Measurements from ENCODE around the gene SCRN1. TPM values are rescaled to one million over a fixed set of nuclear protein-coding genes. Genes with fewer than 3 reads are reported as not detected.

The SCRN1 gene
- total RNA-seq, 1 donor from 2014 or later, result 124 TPM

- DNase-seq (ENCODE audit: extremely low read depth, low read depth, low spot score), result no peak
Observed at GRCh38 chr7:29929018-29929807, 60.4 kb downstream of the SCRN1 start.

GRCh38 chr7:29926741-29927140 is 62.9 kb downstream of the SCRN1 start:
- DNase-seq (ENCODE audit: extremely low read depth, low read depth, low spot score), result no peak

- DNase-seq (ENCODE audit: extremely low read depth, low read depth, low spot score), result no peak
Observed at GRCh38 chr7:29926216-29926615, 63.4 kb downstream of the SCRN1 start.

GRCh38 chr7:29924684-29925083 is 64.9 kb downstream of the SCRN1 start:
- DNase-seq (ENCODE audit: extremely low read depth, low read depth, low spot score), result no peak

GRCh38 chr7:29924006-29924405 is 65.6 kb downstream of the SCRN1 start:
- no peak for DNase-seq (ENCODE audit: extremely low read depth, low read depth, low spot score)

GRCh38 chr7:29922921-29923700 is 66.5 kb downstream of the SCRN1 start:
- no peak for DNase-seq (ENCODE audit: extremely low read depth, low read depth, low spot score)

GRCh38 chr7:29921404-29922010 is 68.1 kb downstream of the SCRN1 start:
- DNase-seq (ENCODE audit: extremely low read depth, low read depth, low spot score), result peak; percentile 29

GRCh38 chr7:29920491-29920890 is 69.1 kb downstream of the SCRN1 start:
- no peak for DNase-seq (ENCODE audit: extremely low read depth, low read depth, low spot score)

GRCh38 chr7:29919790-29920189 is 69.8 kb downstream of the SCRN1 start:
- DNase-seq (ENCODE audit: extremely low read depth, low read depth, low spot score), result no peak

GRCh38 chr7:29918850-29919249 is 70.8 kb downstream of the SCRN1 start:
- no peak for DNase-seq (ENCODE audit: extremely low read depth, low read depth, low spot score)

- no peak for DNase-seq (ENCODE audit: extremely low read depth, low read depth, low spot score)
Observed at GRCh38 chr7:29917641-29918040, 72.0 kb downstream of the SCRN1 start.

- no peak for DNase-seq (ENCODE audit: extremely low read depth, low read depth, low spot score)
Observed at GRCh38 chr7:29915481-29916215, 74.0 kb downstream of the SCRN1 start.

- DNase-seq (ENCODE audit: extremely low read depth, low read depth, low spot score), result no peak
Observed at GRCh38 chr7:29914180-29914579, 75.4 kb downstream of the SCRN1 start.

- no peak for DNase-seq (ENCODE audit: extremely low read depth, low read depth, low spot score)
Observed at GRCh38 chr7:29906200-29907022, 83.2 kb downstream of the SCRN1 start.

- DNase-seq (ENCODE audit: extremely low read depth, low read depth, low spot score), result no peak
Observed at GRCh38 chr7:29900745-29901144, 88.9 kb downstream of the SCRN1 start.

- no peak for DNase-seq (ENCODE audit: extremely low read depth, low read depth, low spot score)
Observed at GRCh38 chr7:29898301-29898700, 91.3 kb downstream of the SCRN1 start.

- DNase-seq (ENCODE audit: extremely low read depth, low read depth, low spot score), result no peak
Observed at GRCh38 chr7:29896685-29897411, 92.8 kb downstream of the SCRN1 start.

- DNase-seq (ENCODE audit: extremely low read depth, low read depth, low spot score), result no peak
Observed at GRCh38 chr7:29895559-29895958, 94.0 kb downstream of the SCRN1 start.

GRCh38 chr7:29894256-29894655 is 95.3 kb downstream of the SCRN1 start:
- DNase-seq (ENCODE audit: extremely low read depth, low read depth, low spot score), result no peak
